ENCODE data around the gene PARD3. TPM values are rescaled to one million over a fixed set of nuclear protein-coding genes. Genes with fewer than 3 reads are reported as not detected.

Gene PARD3
- total RNA-seq, 1 donor: 42.1 TPM

- no peak for DNase-seq (ENCODE audit: low read depth)
- no peak for TF ChIP-seq CTCF (IDR thresholded peaks at IDR 0.05; ENCODE audit: insufficient read depth, low read length)
- no peak overlapping the region for H3K4me3 ChIP-seq (ENCODE audit: low read depth, low read length)
Observed at GRCh38 chr10:34838366-34838900, 23.3 kb upstream of the PARD3 start.

- no peak for DNase-seq (ENCODE audit: low read depth)
- H3K4me3 ChIP-seq (ENCODE audit: low read depth, low read length): no peak overlapping the region
- TF ChIP-seq CTCF (IDR thresholded peaks at IDR 0.05; ENCODE audit: insufficient read depth, low read length): no peak
Observed at GRCh38 chr10:34835908-34836508, 20.9 kb upstream of the PARD3 start.

- no peak overlapping the region for H3K4me3 ChIP-seq (ENCODE audit: low read depth, low read length)
- no peak for TF ChIP-seq CTCF (IDR thresholded peaks at IDR 0.05; ENCODE audit: insufficient read depth, low read length)
- no peak for DNase-seq (ENCODE audit: low read depth)
Observed at GRCh38 chr10:34834274-34834673, 19.2 kb upstream of the PARD3 start.

- no peak overlapping the region for H3K4me3 ChIP-seq (ENCODE audit: low read depth, low read length)
- no peak for TF ChIP-seq CTCF (IDR thresholded peaks at IDR 0.05; ENCODE audit: insufficient read depth, low read length)
- no peak for DNase-seq (ENCODE audit: low read depth)
Observed at GRCh38 chr10:34830217-34830822, 15.2 kb upstream of the PARD3 start.

- H3K4me3 ChIP-seq (ENCODE audit: low read depth, low read length): no peak overlapping the region
- TF ChIP-seq CTCF (IDR thresholded peaks at IDR 0.05; ENCODE audit: insufficient read depth, low read length): no peak
- peak; percentile 33 for DNase-seq (ENCODE audit: low read depth)
Observed at GRCh38 chr10:34826857-34827766, 12.0 kb upstream of the PARD3 start.

- DNase-seq (ENCODE audit: low read depth): no peak
- no peak for TF ChIP-seq CTCF (IDR thresholded peaks at IDR 0.05; ENCODE audit: insufficient read depth, low read length)
- H3K4me3 ChIP-seq (ENCODE audit: low read depth, low read length): no peak overlapping the region
Observed at GRCh38 chr10:34826221-34826620, 11.1 kb upstream of the PARD3 start.
